Adrenal gland (tissue), 5 donors: ENCODE results near the gene MGST2.

Source experiments
- CTCF ChIP-seq, 6 experiments: fragments of 450-650 bp in 4 of 6; fragments of 200-600 bp in 2 of 6; sonication (generic) in 1 of 6; IDR thresholded peaks; 1 replicate in 5 of 6; 2 replicates in 1 of 6; pipeline versions ENCODE4 v1.5.1 to v1.8.0; 2016 to 2021; ENCODE audit warnings: antibody characterized with exemption in 6 of 6, mild to moderate bottlenecking in 2 of 6, moderate library complexity in 1 of 6
- POLR2A ChIP-seq, 2 donors: fragments of 450-650 bp; IDR thresholded peaks; one replicate each; pipeline ENCODE4 v1.6.1; 2017; ENCODE audit warnings: antibody characterized with exemption in 2 of 2, mild to moderate bottlenecking in 2 of 2, moderate library complexity in 1 of 2
- donor health status: DM: no; HTN: no; CAD: no.

- TF ChIP-seq CTCF (IDR thresholded peaks at IDR 0.05) (no peak), POLR2A (IDR thresholded peaks at IDR 0.05) (no peak)
Measured at GRCh38 chr4:139664442-139664841, 1.2 kb upstream of the MGST2 start.
